AG09319 (cell line): Measurements from ENCODE around the gene CLEC11A.
"Not testable (repeated sequence)": the region's sequence is repeated elsewhere in the genome, so short reads cannot be mapped to it uniquely, and the experiment has no call there.

ENCODE experiments used
- DNase-seq: peaks from one replicate; pipeline ENCODE4 v3.0.0-alpha.2; 2010; ENCODE audit warnings: low read depth; ENCODE audit errors: extremely low read depth
- CTCF ChIP-seq: IDR thresholded peaks from 2 replicates; pipeline ENCODE4 v1.5.1; 2011; ENCODE audit warnings: low read depth, mild to moderate bottlenecking, inconsistent platforms, low read length, moderate library complexity

The CLEC11A gene

DNA sequence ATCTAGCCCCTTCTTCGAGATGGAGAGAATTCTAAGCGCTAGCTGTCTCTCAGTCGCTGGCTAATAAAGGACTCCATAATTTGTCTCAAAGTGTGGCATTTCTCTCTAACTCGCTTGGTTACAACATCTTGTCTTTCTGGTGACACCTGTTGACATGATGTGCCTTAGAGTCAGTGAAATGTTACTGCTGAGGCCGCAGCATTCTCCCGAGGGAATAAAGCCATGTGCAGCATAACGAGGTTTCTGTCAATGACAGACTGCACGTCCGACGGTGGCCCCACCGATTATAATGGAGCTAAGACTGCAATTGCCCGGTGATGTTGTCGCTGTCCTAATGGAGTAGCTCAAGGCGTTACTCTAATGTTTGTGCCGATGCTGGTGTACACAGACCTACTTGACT lies 26.8 kb downstream of the CLEC11A start:
- no peak for DNase-seq

DNA sequence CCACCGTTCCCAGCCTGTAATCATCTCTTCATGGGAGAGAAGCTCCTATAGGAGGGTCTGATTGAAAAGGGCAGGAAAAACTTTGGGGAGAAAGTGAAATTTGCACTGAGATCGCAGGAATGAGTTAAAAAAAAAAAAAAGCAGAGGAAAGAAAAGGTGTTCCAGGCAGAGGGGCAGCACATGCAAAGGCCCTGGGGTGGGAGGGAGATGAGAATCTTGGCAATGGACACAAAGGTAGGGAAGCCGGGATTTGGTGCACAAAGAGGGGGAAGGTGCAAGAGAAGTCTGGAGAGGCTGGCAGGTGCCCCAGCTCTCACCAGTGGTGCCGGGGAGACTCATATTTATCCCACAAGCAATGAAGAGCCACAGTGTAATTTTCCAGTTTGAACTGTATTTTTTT lies 30.7 kb downstream of the CLEC11A start:
- DNase-seq = no peak
- TF ChIP-seq CTCF = no peak

More for the DNA sequence above, 26.8 kb downstream of the CLEC11A start:
- TF ChIP-seq CTCF = no peak

GRCh38 chr19:50756244-50756643 lies 33.1 kb downstream of the CLEC11A start:
- DNase-seq = not testable (repeated sequence)

DNA sequence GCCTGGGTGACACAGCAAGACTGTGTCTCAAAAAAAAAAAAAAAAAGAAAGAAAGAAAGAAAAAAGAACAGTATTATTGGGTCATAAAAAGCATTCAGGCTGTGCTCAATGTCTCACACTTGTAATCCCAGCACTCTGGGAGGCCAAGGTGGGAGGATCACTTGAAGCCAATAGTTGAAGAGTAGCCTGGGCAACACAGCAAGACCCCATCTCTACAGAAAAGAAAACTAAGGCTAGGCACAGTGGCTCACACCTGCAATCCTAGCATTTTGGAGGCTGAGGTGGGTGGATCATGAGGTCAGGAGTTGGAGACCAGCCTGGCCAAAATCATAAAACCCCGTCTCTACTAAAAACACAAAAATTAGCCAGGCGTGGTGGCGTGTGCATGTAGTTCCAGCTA lies 34.5 kb downstream of the CLEC11A start:
- DNase-seq = not testable (repeated sequence)

DNA sequence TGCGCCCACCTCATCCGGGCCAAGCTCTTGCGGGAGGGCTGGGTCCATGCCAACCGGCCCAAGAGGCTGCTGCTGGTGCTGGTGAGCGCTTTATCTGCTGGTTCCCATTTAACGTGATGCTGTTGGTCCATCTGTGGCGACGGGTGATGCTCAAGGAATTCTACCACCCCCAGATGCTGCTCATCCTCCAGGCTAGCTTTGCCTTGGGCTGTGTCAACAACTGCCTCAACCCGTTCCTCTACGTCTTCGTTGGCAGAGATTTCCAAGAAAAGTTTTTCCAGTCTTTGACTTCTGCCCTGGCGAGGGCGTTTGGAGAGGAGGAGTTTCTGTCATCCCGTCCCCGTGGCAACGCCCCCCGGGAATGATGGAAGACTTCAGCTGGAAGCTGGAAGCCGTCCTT lies 35.9 kb downstream of the CLEC11A start:
- not testable (repeated sequence) for DNase-seq

- DNase-seq = no peak
- TF ChIP-seq CTCF = no peak
These were observed 36.7 kb downstream of the CLEC11A start for GRCh38 chr19:50759886-50760285.

DNA sequence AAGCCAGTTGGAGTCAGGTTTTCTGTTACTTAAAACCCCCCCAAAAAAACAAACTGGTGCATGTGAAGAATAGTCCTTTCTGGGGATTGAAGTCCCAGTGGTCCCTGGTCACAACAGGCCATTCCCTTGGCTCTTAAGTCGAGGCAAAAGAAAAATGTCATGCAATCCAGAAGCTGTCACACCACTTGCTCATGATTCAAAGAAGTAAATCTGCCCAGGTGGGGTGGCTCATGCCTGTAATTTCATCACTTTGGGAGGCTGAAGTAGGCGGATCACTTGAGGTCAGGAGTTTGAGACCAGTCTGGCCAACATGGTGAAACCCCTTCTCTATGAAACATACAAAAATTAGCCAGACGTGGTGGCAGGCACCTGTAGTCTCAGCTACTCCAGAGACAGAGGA lies 38.3 kb downstream of the CLEC11A start:
- DNase-seq = not testable (repeated sequence)

DNA sequence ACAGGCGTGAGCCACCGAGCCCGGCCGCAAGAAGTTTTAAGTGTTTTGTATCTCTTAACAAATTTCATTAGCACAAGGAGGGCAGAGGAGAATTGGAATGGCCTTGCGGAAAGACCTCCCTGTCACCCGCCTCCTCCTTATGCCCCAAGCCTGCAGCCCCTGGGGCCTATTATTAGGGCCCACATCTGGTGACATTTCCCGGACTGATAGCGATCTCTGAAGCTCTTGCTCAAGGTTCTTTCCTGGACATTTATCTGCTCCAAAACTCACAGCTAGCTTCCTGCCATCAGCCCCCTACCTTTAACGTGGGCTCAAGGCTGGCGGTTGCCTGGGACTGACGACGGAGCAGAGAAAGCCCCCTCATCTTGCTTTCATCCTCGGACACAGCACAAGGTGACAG lies 40.4 kb downstream of the CLEC11A start:
- not testable (repeated sequence) for DNase-seq

DNA sequence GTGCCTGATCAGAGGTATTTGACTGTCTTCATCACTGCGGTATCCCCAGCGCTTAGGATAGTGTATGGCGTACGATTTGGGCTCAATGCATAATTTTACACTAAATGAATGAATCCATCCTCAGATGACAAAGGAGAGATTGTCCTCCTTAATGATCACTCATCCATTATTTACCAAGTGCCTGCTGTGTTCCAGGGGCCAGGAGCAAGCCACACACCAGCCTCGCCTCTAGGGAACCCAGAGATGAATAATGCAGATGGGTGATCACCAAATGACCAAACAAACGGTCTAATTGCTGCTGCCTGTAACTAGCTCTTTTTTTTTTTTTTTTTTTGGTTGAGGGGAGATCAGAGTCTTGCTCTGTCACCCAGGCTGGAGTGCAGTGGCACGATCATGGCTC lies 41.2 kb downstream of the CLEC11A start:
- no peak for TF ChIP-seq CTCF

GRCh38 chr19:50766746-50767145 lies 43.6 kb downstream of the CLEC11A start:
- not testable (repeated sequence) for DNase-seq

More for the DNA sequence above, 41.2 kb downstream of the CLEC11A start:
- no peak for DNase-seq

- not testable (repeated sequence) for DNase-seq
These were observed 44.1 kb downstream of the CLEC11A start for GRCh38 chr19:50767263-50767662.

GRCh38 chr19:50768277-50768676 lies 45.1 kb downstream of the CLEC11A start:
- DNase-seq = no peak

DNA sequence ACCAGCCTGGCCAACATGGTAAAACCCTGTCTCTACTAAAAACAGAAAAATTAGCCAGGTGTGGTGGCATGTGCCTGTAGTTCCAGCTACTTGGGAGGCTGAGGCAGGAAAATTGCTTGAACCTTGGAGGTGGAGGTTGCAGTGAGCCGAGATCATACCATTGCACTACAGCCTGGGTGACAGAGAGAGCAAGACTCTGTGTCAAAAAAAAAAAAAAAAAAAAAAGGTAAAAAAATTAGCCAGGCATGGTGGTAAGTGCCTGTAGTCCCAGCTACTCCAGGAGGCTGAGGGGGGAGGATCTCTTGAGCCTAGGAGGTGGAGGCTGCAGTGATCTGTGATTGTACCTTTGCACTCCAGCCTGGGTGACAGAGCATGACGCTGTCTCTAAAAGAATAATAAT lies 47.0 kb downstream of the CLEC11A start, which contains the start of gene GPR32:
Gene GPR32 (plus strand): TSS at position 301 of the 400 bp plus-strand sequence. CDS start 137 bp downstream, outside the sequence.
- not testable (repeated sequence) for DNase-seq

More at GRCh38 chr19:50768277-50768676, 45.1 kb downstream of the CLEC11A start:
- TF ChIP-seq CTCF = no peak
